Endothelial cell of umbilical vein (primary cell): ENCODE measurements around the gene POM121L12. TPM values are rescaled to one million over a fixed set of nuclear protein-coding genes. Genes with fewer than 3 reads are reported as not detected.

Source experiments
- BruUV-seq: library from RNA; stranded (reverse); fragments of 400-500 nt; replicated peaks from 2 replicates; lab custom pipeline; 2021; lab: Mats Ljungman, UMichigan
- CTCF ChIA-PET: fragments of 300-600, 350-600 bp; sonication (Branson Sonifier 250); formaldehyde crosslinking; loops from one replicate; lab custom pipeline; 2021; ENCODE audit warnings: antibody characterized with exemption, inconsistent platforms; lab: Charles Lee
- POLR2A ChIA-PET: fragments of 300-600, 350-600 bp; sonication (Branson Sonifier 250); formaldehyde crosslinking; loops from one replicate; lab custom pipeline; 2021; ENCODE audit warnings: antibody characterized with exemption, inconsistent platforms; lab: Charles Lee
- DNase-seq: peaks from one replicate; pipeline ENCODE4 v3.0.0-alpha.2; 2011; ENCODE audit warnings: low read depth, low spot score
- FAIRE-seq: peaks from 2 replicates; lab custom pipeline; 2011; peaks lifted over from hg19 to GRCh38; lab: Jason Lieb, UNC
- H2AFZ ChIP-seq: 2 replicates; pipeline ENCODE4 v1.6.0; 2012; ENCODE audit warnings: low read depth, low read length, control low read depth, inconsistent platforms
- H3K27ac ChIP-seq: 2 replicates; pipeline ENCODE4 v1.5.1; 2011; ENCODE audit warnings: low read depth, mild to moderate bottlenecking, control low read depth, low read length, moderate library complexity; ENCODE audit not compliant: insufficient read depth
- H3K27me3 ChIP-seq, 2 experiments: 2 replicates each; pipeline versions ENCODE4 v1.6.0 to v1.6.1; 2011; ENCODE audit warnings: low read length in 2 of 2, mixed read lengths in 1 of 2; ENCODE audit not compliant: control insufficient read depth in 2 of 2, insufficient read depth in 2 of 2
- H3K36me3 ChIP-seq, 2 experiments: 2 replicates in 1 of 2; 3 replicates in 1 of 2; pipeline ENCODE4 v1.5.1; 2011; ENCODE audit warnings: low read length in 2 of 2, mild to moderate bottlenecking in 1 of 2, moderate library complexity in 1 of 2; ENCODE audit not compliant: control insufficient read depth in 2 of 2, insufficient read depth in 2 of 2; ENCODE audit errors: extremely low read depth in 1 of 2
- H3K4me1 ChIP-seq: 3 replicates; pipeline ENCODE4 v1.5.1; 2011; ENCODE audit warnings: mild to moderate bottlenecking, low read length; ENCODE audit not compliant: control insufficient read depth, insufficient read depth; ENCODE audit errors: extremely low read depth
- H3K4me2 ChIP-seq: 2 replicates; pipeline ENCODE4 v1.6.1; 2011; ENCODE audit warnings: low read length, control low read depth, mixed read lengths; ENCODE audit not compliant: insufficient read depth
- H3K4me3 ChIP-seq, 3 experiments: fragments of 200-600 bp in 1 of 3; sonication (generic), shearing (Covaris generic) in 1 of 3; replicated peaks in 1 of 3; 2 replicates each; pipeline ENCODE4 v1.5.1; 2011 to 2016; ENCODE audit warnings: control low read depth in 3 of 3, low read length in 3 of 3, mild to moderate bottlenecking in 2 of 3, inconsistent platforms in 1 of 3, low read depth in 1 of 3, moderate library complexity in 1 of 3; ENCODE audit not compliant: insufficient read depth in 1 of 3
- H3K79me2 ChIP-seq: 2 replicates; pipeline ENCODE4 v1.6.0; 2012; ENCODE audit warnings: low read length, inconsistent platforms; ENCODE audit not compliant: control insufficient read depth, insufficient read depth
- H3K9ac ChIP-seq: replicated peaks from 2 replicates; pipeline ENCODE3; 2011; ENCODE audit warnings: low read length, control low read depth; ENCODE audit not compliant: insufficient read depth; ENCODE audit errors: extremely low read depth
- H3K9me1 ChIP-seq: replicated peaks from 3 replicates; pipeline ENCODE4 v1.6.0; 2011; ENCODE audit warnings: mild to moderate bottlenecking, low read length; ENCODE audit not compliant: control insufficient read depth, insufficient read depth; ENCODE audit errors: extremely low read depth
- H3K9me3 ChIP-seq: replicated peaks from 2 replicates; pipeline ENCODE4 v1.5.1; 2012; ENCODE audit warnings: low read length, inconsistent platforms; ENCODE audit not compliant: control insufficient read depth, insufficient read depth
- H4K20me1 ChIP-seq: replicated peaks from 2 replicates; pipeline ENCODE3; 2011; ENCODE audit warnings: mild to moderate bottlenecking, low read length; ENCODE audit not compliant: control insufficient read depth, insufficient read depth; ENCODE audit errors: extremely low read depth
- EZH2 ChIP-seq: IDR thresholded peaks from 2 replicates; pipeline ENCODE4 v1.6.1; 2012; ENCODE audit warnings: borderline replicate concordance, low read depth, mild to moderate bottlenecking, moderate library complexity, low read length, inconsistent platforms; ENCODE audit not compliant: severe bottlenecking
- FOS ChIP-seq: IDR thresholded peaks from 2 replicates; pipeline ENCODE4 v1.6.1; 2011; ENCODE audit warnings: mild to moderate bottlenecking, low read length, moderate library complexity, borderline replicate concordance; ENCODE audit not compliant: insufficient read depth
- GATA2 ChIP-seq: IDR thresholded peaks from 2 replicates; pipeline ENCODE4 v1.7.0; 2011; ENCODE audit warnings: low read depth, mild to moderate bottlenecking, moderate library complexity, mixed read lengths, low read length; ENCODE audit not compliant: insufficient read length, insufficient read depth
- JUN ChIP-seq: IDR thresholded peaks from 2 replicates; pipeline ENCODE4 v1.6.1; 2011; ENCODE audit warnings: borderline replicate concordance, low read depth; ENCODE audit not compliant: insufficient read length, insufficient read depth
- MYC ChIP-seq: IDR thresholded peaks from one replicate; pipeline ENCODE4 v1.6.1; 2011; ENCODE audit warnings: mild to moderate bottlenecking, low read depth, low read length
- POLR2A ChIP-seq: IDR thresholded peaks from 2 replicates; pipeline ENCODE4 v1.6.1; 2012; ENCODE audit warnings: low read depth, mild to moderate bottlenecking, control low read depth, low read length
- POLR2AphosphoS5 ChIP-seq: IDR thresholded peaks from 2 replicates; pipeline ENCODE4 v1.6.1; 2012; ENCODE audit warnings: low read depth, mild to moderate bottlenecking, control low read depth, low read length, moderate library complexity; ENCODE audit not compliant: insufficient read depth
- dilution Hi-C: fragments of 300-500 bp; cut with MboI; formaldehyde crosslinking; loops from one replicate; pipeline ENCODE4 v1.15.0; 2019; ENCODE audit warnings: low sequenced_read_pairs; ENCODE audit not compliant: extremely low pct_ligation_motif_present
- intact Hi-C: fragments of 100-400 bp; cut with micrococcal nuclease; formaldehyde crosslinking; loops from one replicate; pipeline ENCODE4 v1.10.0; 2022
- polyA plus RNA-seq, 4 experiments: library from polyadenylated mRNA; depleted of rRNA in 3 of 4; stranded (reverse) in 3 of 4; unstranded in 1 of 4; fragments of >200 nt; gene quantifications; 2 replicates each; pipeline versions ENCODE4 v1.2.1 to v1.2.3, GENCODE V29; 2011 to 2012; ENCODE audit warnings: missing spikeins in 1 of 4
- total RNA-seq: library from RNA; stranded (reverse); gene quantifications from 2 replicates; pipeline ENCODE4 v1.2.3, GENCODE V29; 2021
- TF ChIP-seq, protein P1 (sequence below): IDR thresholded peaks from 2 replicates; pipeline ENCODE4 v1.6.1; 2011; ENCODE audit not compliant: insufficient read depth, insufficient read length
- TF ChIP-seq, protein P2 (sequence below), 2 donors: IDR thresholded peaks; 1 replicate in 1 of 2; 2 replicates in 1 of 2; pipeline ENCODE4 v1.5.1; 2011; ENCODE audit warnings: low read length in 2 of 2, mild to moderate bottlenecking in 2 of 2, moderate library complexity in 2 of 2, control low read depth in 1 of 2, inconsistent platforms in 1 of 2, low read depth in 1 of 2; ENCODE audit not compliant: insufficient read depth in 1 of 2; ENCODE audit errors: extremely low read depth in 1 of 2

POM121L12 gene
- total and polyA plus RNA-seq, 2 donors (not counting 3 experiments of a cell fraction or from before 2014, with no cell fraction given), result not detected

DNA sequence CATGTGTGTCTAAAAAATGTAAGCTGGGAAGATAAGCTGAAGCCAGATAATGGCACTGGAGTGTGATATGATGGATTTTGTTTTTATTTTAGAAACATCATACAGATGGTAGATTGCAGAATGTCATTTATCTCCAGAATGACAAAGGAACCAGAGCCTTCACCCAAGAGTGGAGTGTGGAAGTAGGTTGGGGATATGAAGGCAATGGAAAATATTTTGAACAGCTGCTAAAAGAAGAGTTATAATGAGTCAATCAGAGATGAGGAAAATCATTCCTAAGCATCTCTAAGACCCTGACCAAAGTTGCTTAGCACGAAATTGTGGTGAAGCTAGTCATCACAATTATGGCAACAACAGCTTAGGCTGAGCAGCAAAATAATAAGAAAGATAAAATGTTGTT, 39.8 kb upstream of the POM121L12 start:
- H4K20me1 ChIP-seq, result no peaks in the 10 kb centered on the region
- no peak overlapping the region for H2AFZ ChIP-seq
- DNase-seq (no peak), FAIRE-seq (no peak)
- H3K4me3 ChIP-seq, result no peak overlapping the region
- intact Hi-C loops, result no loop called here
- no peaks in the 10 kb centered on the region for H3K36me3 ChIP-seq
- no peak overlapping the region for H3K27ac ChIP-seq
- H3K9me3 ChIP-seq, result no peaks in the 10 kb centered on the region
- ChIA-PET CTCF (interaction anchor here (0.9 kb wide), 1 partner anchor 29 kb away, joined by 3 read pairs; no protein-coding TSS in a partner anchor), POLR2A (no interaction called here)
- H3K9ac ChIP-seq, result no peak overlapping the region
- H3K27me3 ChIP-seq, result no peaks in the 10 kb centered on the region
- H3K9me1 ChIP-seq, result no peaks in the 10 kb centered on the region
- dilution Hi-C loops, result no loop called here
- no peak overlapping the region for H3K4me2 ChIP-seq
- TF ChIP-seq FOS (no peak), JUN (no peak), MYC (no peak), EZH2 (no peak), GATA2 (no peak), POLR2A (no peak), POLR2AphosphoS5 (no peak)
- TF ChIP-seq, protein P1, sequence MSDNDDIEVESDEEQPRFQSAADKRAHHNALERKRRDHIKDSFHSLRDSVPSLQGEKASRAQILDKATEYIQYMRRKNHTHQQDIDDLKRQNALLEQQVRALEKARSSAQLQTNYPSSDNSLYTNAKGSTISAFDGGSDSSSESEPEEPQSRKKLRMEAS, result no peak
- TF ChIP-seq, protein P2, sequence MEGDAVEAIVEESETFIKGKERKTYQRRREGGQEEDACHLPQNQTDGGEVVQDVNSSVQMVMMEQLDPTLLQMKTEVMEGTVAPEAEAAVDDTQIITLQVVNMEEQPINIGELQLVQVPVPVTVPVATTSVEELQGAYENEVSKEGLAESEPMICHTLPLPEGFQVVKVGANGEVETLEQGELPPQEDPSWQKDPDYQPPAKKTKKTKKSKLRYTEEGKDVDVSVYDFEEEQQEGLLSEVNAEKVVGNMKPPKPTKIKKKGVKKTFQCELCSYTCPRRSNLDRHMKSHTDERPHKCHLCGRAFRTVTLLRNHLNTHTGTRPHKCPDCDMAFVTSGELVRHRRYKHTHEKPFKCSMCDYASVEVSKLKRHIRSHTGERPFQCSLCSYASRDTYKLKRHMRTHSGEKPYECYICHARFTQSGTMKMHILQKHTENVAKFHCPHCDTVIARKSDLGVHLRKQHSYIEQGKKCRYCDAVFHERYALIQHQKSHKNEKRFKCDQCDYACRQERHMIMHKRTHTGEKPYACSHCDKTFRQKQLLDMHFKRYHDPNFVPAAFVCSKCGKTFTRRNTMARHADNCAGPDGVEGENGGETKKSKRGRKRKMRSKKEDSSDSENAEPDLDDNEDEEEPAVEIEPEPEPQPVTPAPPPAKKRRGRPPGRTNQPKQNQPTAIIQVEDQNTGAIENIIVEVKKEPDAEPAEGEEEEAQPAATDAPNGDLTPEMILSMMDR (IDR thresholded peaks at IDR 0.05; ENCODE audit: extremely low read depth in 1 of 2, insufficient read depth in 1 of 2, low read depth in 1 of 2, low read length in 2 of 2), result no peak
- H3K4me1 ChIP-seq, result no peaks in the 10 kb centered on the region
- H3K79me2 ChIP-seq, result no peaks in the 10 kb centered on the region
- BruUV-seq, result no TSS peak
